ENCODE data around the gene CD55.

CD55 gene

GRCh38 chr1:207405814-207406213 lies 84.3 kb downstream of the CD55 start:
- no peak for DNase-seq (ENCODE audit: low spot score in 2 of 2)
- H3K4me3 Mint-ChIP-seq: no peak overlapping the region
- no peak for ATAC-seq
- H3K36me3 Mint-ChIP-seq: no peaks in the 10 kb centered on the region
- H3K27ac Mint-ChIP-seq: no peak overlapping the region
- H3K9me3 Mint-ChIP-seq: no peaks in the 10 kb centered on the region
- peaks cover 15% of the 10 kb centered on the region for H3K4me1 Mint-ChIP-seq

GRCh38 chr1:207407655-207408260 lies 86.3 kb downstream of the CD55 start:
- no peak overlapping the region for H3K4me3 Mint-ChIP-seq
- H3K27ac Mint-ChIP-seq: no peak overlapping the region
- DNase-seq (ENCODE audit: low spot score in 2 of 2): no peak
- H3K4me1 Mint-ChIP-seq: peaks cover 24% of the 10 kb centered on the region
- ATAC-seq: peak; percentile 70
- H3K9me3 Mint-ChIP-seq: no peaks in the 10 kb centered on the region
- H3K36me3 Mint-ChIP-seq: no peaks in the 10 kb centered on the region
